Liver (tissue), 9 donors: ENCODE results near the gene OTOA. TPM values are rescaled to one million over a fixed set of nuclear protein-coding genes. Genes with fewer than 3 reads are reported as not detected.
"Not testable (repeated sequence)": the region's sequence is repeated elsewhere in the genome, so short reads cannot be mapped to it uniquely, and the experiment has no call there.

Experiments used
- DNase-seq: peaks from one replicate; pipeline ENCODE4 v3.0.0-alpha.2; 2017; ENCODE audit warnings: low spot score
- H3K27ac ChIP-seq, 2 donors: one replicate each; pipeline ENCODE4 v1.7.0; 2013; ENCODE audit warnings: inconsistent platforms in 2 of 2, low read length in 2 of 2, control low read depth in 1 of 2, low read depth in 1 of 2, mild to moderate bottlenecking in 1 of 2
- H3K27me3 ChIP-seq, 4 donors: one replicate each; pipeline versions ENCODE4 v1.6.1 to v1.7.0; 2013; ENCODE audit warnings: low read length in 3 of 4, inconsistent platforms in 1 of 4, mild to moderate bottlenecking in 1 of 4, moderate library complexity in 1 of 4; ENCODE audit not compliant: control insufficient read depth in 4 of 4, insufficient read depth in 4 of 4
- H3K36me3 ChIP-seq, 4 donors: one replicate each; pipeline versions ENCODE4 v1.6.1 to v1.7.0; 2013; ENCODE audit warnings: low read length in 3 of 4, mild to moderate bottlenecking in 3 of 4, low read depth in 1 of 4, moderate library complexity in 1 of 4; ENCODE audit not compliant: control insufficient read depth in 4 of 4, insufficient read depth in 3 of 4
- H3K4me1 ChIP-seq, 4 donors: one replicate each; pipeline versions ENCODE4 v1.6.1 to v1.7.0; 2013; ENCODE audit warnings: low read length in 3 of 4, mild to moderate bottlenecking in 3 of 4, moderate library complexity in 1 of 4; ENCODE audit not compliant: control insufficient read depth in 4 of 4, insufficient read depth in 4 of 4
- H3K4me3 ChIP-seq, 3 donors: one replicate each; pipeline versions ENCODE4 v1.6.1 to v1.7.0; 2013; ENCODE audit warnings: low read length in 3 of 3, control low read depth in 1 of 3, low read depth in 1 of 3, mild to moderate bottlenecking in 1 of 3
- H3K9ac ChIP-seq, 2 donors: one replicate each; pipeline ENCODE4 v1.7.0; 2013; ENCODE audit warnings: low read length in 2 of 2, mild to moderate bottlenecking in 2 of 2, moderate library complexity in 2 of 2, control low read depth in 1 of 2, low read depth in 1 of 2
- H3K9me3 ChIP-seq, 4 donors: one replicate each; pipeline versions ENCODE4 v1.6.1 to v1.7.0; 2013; ENCODE audit warnings: low read length in 3 of 4; ENCODE audit not compliant: control insufficient read depth in 4 of 4
- ATF3 ChIP-seq: IDR thresholded peaks from 2 replicates; pipeline ENCODE4 v1.6.1; 2016; ENCODE audit warnings: antibody characterized with exemption
- CTCF ChIP-seq: fragments of 150-350 bp; IDR thresholded peaks from 2 replicates; pipeline ENCODE4 v1.5.1; 2017; ENCODE audit warnings: improper control_type of control experiment, low read depth, low read length; ENCODE audit not compliant: missing input control
- EGR1 ChIP-seq, 2 donors: IDR thresholded peaks; 2 replicates each; pipeline ENCODE4 v1.6.1; 2016 to 2018; ENCODE audit warnings: antibody characterized with exemption in 2 of 2, low read depth in 2 of 2
- FOXA1 ChIP-seq: IDR thresholded peaks from 2 replicates; pipeline ENCODE4 v1.6.1; 2016; ENCODE audit warnings: antibody characterized with exemption
- FOXA2 ChIP-seq: IDR thresholded peaks from 2 replicates; pipeline ENCODE4 v1.6.1; 2016; ENCODE audit warnings: antibody characterized with exemption
- GABPA ChIP-seq, 2 donors: IDR thresholded peaks in 1 of 2; conservative IDR thresholded peaks in 1 of 2; 2 replicates each; pipeline ENCODE4 v1.6.1; 2016; ENCODE audit warnings: antibody characterized with exemption in 2 of 2, mild to moderate bottlenecking in 1 of 2, moderate library complexity in 1 of 2
- HNF4A ChIP-seq, 2 donors: conservative IDR thresholded peaks; 2 replicates each; pipeline ENCODE4 v1.6.1; 2016; ENCODE audit warnings: antibody characterized with exemption in 2 of 2, mild to moderate bottlenecking in 2 of 2
- HNF4G ChIP-seq: IDR thresholded peaks from 2 replicates; pipeline ENCODE4 v1.6.1; 2016; ENCODE audit warnings: antibody characterized with exemption
- JUND ChIP-seq, 2 donors: IDR thresholded peaks; 2 replicates each; pipeline ENCODE4 v1.6.1; 2016; ENCODE audit warnings: antibody characterized with exemption in 2 of 2
- NR2F2 ChIP-seq: IDR thresholded peaks from 2 replicates; pipeline ENCODE4 v1.6.1; 2016; ENCODE audit warnings: antibody characterized with exemption
- RAD21 ChIP-seq, 2 donors: IDR thresholded peaks; 2 replicates each; pipeline ENCODE4 v1.6.1; 2016; ENCODE audit warnings: antibody characterized with exemption in 2 of 2, mild to moderate bottlenecking in 2 of 2
- RXRA ChIP-seq, 2 donors: IDR thresholded peaks; 2 replicates each; pipeline ENCODE4 v1.6.1; 2017 to 2018; ENCODE audit warnings: antibody characterized with exemption in 2 of 2, mild to moderate bottlenecking in 1 of 2
- SP1 ChIP-seq: IDR thresholded peaks from 2 replicates; pipeline ENCODE4 v1.6.1; 2018; ENCODE audit warnings: antibody characterized with exemption, mild to moderate bottlenecking
- TAF1 ChIP-seq: conservative IDR thresholded peaks from 2 replicates; pipeline ENCODE4 v1.6.1; 2016; ENCODE audit warnings: antibody characterized with exemption, mild to moderate bottlenecking
- YY1 ChIP-seq: IDR thresholded peaks from 2 replicates; pipeline ENCODE4 v1.6.1; 2016; ENCODE audit warnings: antibody characterized with exemption, mild to moderate bottlenecking
- WGBS: extraction: QIAGEN DNeasy Blood & Tissue Kit; methylation state at CpG from one replicate; pipeline ENCODE4 v1.1.7; 2013; 5-methylcytosine and 5-hydroxymethylcytosine counted together
- polyA plus RNA-seq, 2 donors: library from polyadenylated mRNA; stranded (reverse) in 1 of 2; unstranded in 1 of 2; fragments of 200-250 nt in 1 of 2; fragments of >200 nt in 1 of 2; fragmentation: Nextera tagmentation in 1 of 2; extraction: Ambion mirVana in 1 of 2; gene quantifications; one replicate each; pipeline versions ENCODE4 v1.2.1 to v1.2.3, GENCODE V29; 2013 to 2015
- total RNA-seq, 2 donors: library from RNA; depleted of rRNA; stranded (reverse); fragments of >200 nt; gene quantifications; one replicate each; pipeline ENCODE4 v1.2.3, GENCODE V29; 2014
- donor health status: healthy.
- donor health status: healthy.
- donor health status: healthy.
- donor health status: healthy.
- donor health status: healthy.

The OTOA gene
- total and polyA plus RNA-seq, 4 donors, result 0.05 to 0.17 (median 0.10) TPM

GRCh38 chr16:21645261-21645721 lies 18.5 kb upstream of the OTOA start:
- peaks cover 0 to 6% (median 2%) of the 10 kb centered on the region in 4 donors for H3K4me1 ChIP-seq
- no peaks in the 10 kb centered on the region for H3K27me3 ChIP-seq
- H3K27ac ChIP-seq, result peak overlapping the region; percentile 61 to 73
- H3K36me3 ChIP-seq, result peaks cover 0 to 8% (median under 1%) of the 10 kb centered on the region in 4 donors
- H3K4me3 ChIP-seq, result peak overlapping the region in 1 of 3 donors; percentile 12
- peak overlapping the region; percentile 3 to 74 for H3K9ac ChIP-seq
- no peaks in the 10 kb centered on the region for H3K9me3 ChIP-seq
- no peak for TF ChIP-seq RAD21 (IDR thresholded peaks at IDR 0.05)
- TF ChIP-seq HNF4A (conservative IDR thresholded peaks at IDR 0.05), result no peak
- peak; percentile 45 for TF ChIP-seq YY1
- TF ChIP-seq FOXA2, result no peak
- 70% methylated on average over 9 of the region's 9 CpGs for WGBS
- DNase-seq, result no peak

- H3K9me3 ChIP-seq, result no peaks in the 10 kb centered on the region
- no peak overlapping the region for H3K4me3 ChIP-seq
- peaks cover 0 to 6% (median under 1%) of the 10 kb centered on the region in 4 donors for H3K4me1 ChIP-seq
- 72% methylated on average over 5 of the region's 5 CpGs for WGBS
- H3K27ac ChIP-seq, result peak overlapping the region; percentile 61 to 73
- peaks cover 0 to 8% (median under 1%) of the 10 kb centered on the region in 4 donors for H3K36me3 ChIP-seq
- TF ChIP-seq RAD21 (IDR thresholded peaks at IDR 0.05), result no peak
- no peak for TF ChIP-seq TAF1
- no peak for TF ChIP-seq SP1
- H3K27me3 ChIP-seq, result no peaks in the 10 kb centered on the region
- DNase-seq, result no peak
- H3K9ac ChIP-seq, result peak overlapping the region; percentile 3 to 74
Measured at GRCh38 chr16:21646091-21646490, 17.7 kb upstream of the OTOA start.

GRCh38 chr16:21646721-21647561 lies 16.8 kb upstream of the OTOA start:
- Histone ChIP-seq H3K27ac (peak overlapping the region; percentile 61 to 73), H3K9me3 (no peaks in the 10 kb centered on the region), H3K4me3 (no peak overlapping the region), H3K27me3 (no peaks in the 10 kb centered on the region), H3K4me1 (peaks cover 0 to 3% (median 0%) of the 10 kb centered on the region in 4 donors), H3K9ac (no peak overlapping the region), H3K36me3 (peaks cover 0 to 6% (median under 1%) of the 10 kb centered on the region in 4 donors)
- TF ChIP-seq FOXA2 (no peak), JUND (IDR thresholded peaks at IDR 0.05) (no peak), GABPA (IDR thresholded peaks at IDR 0.05 in 1 of 2, conservative IDR thresholded peaks at IDR 0.05 in 1 of 2) (no peak), HNF4G (no peak), HNF4A (conservative IDR thresholded peaks at IDR 0.05) (no peak), SP1 (no peak)
- DNase-seq, result no peak
- 85% methylated on average over 18 of the region's 18 CpGs for WGBS

GRCh38 chr16:21647562-21648164 lies 16.1 kb upstream of the OTOA start:
- H3K4me1 ChIP-seq, result peaks cover 0 to 3% (median 0%) of the 10 kb centered on the region in 4 donors
- peaks cover 0 to 6% (median under 1%) of the 10 kb centered on the region in 4 donors for H3K36me3 ChIP-seq
- no peak overlapping the region for H3K9ac ChIP-seq
- H3K4me3 ChIP-seq, result no peak overlapping the region
- no peaks in the 10 kb centered on the region for H3K27me3 ChIP-seq
- no peak for DNase-seq
- WGBS, result 96% methylated on average over 9 of the region's 9 CpGs
- TF ChIP-seq RXRA (IDR thresholded peaks at IDR 0.05) (no peak), ATF3 (no peak), HNF4A (conservative IDR thresholded peaks at IDR 0.05) (no peak), FOXA1 (no peak), NR2F2 (no peak), HNF4G (no peak), TAF1 (no peak), SP1 (no peak), RAD21 (IDR thresholded peaks at IDR 0.05) (no peak), JUND (IDR thresholded peaks at IDR 0.05) (no peak), YY1 (no peak), CTCF (no peak), EGR1 (IDR thresholded peaks at IDR 0.05; ENCODE audit: low read depth in 2 of 2) (no peak)
- H3K9me3 ChIP-seq, result no peaks in the 10 kb centered on the region
- H3K27ac ChIP-seq, result peak overlapping the region; percentile 21 to 23

- 92% methylated on average over 12 of the region's 12 CpGs for WGBS
- H3K27me3 ChIP-seq, H3K4me1 ChIP-seq, H3K36me3 ChIP-seq, H3K9me3 ChIP-seq, H3K9ac ChIP-seq, H3K4me3 ChIP-seq, DNase-seq, H3K27ac ChIP-seq: not testable (repeated sequence)
Measured at GRCh38 chr16:21649826-21650406, 13.9 kb upstream of the OTOA start.
